ENCODE measurements around the gene COL6A1. TPM values are rescaled to one million over a fixed set of nuclear protein-coding genes. Genes with fewer than 3 reads are reported as not detected.

The COL6A1 gene
- total and polyA plus RNA-seq, 2 of the 4 experiments (the other 2 are of a cell fraction), result 173 to 1,578 TPM

GRCh38 chr21:45974073-45975019 lies 7.2 kb upstream of the COL6A1 start:
- 3% methylated on average over 22 of the region's 59 CpGs; no CpG with 5 or more reads in 1 of the 2 experiments for WGBS, 2 experiments (ENCODE audit: extremely low coverage in 2 of 2, insufficient read length in 1 of 2)
- H2BK20ac ChIP-seq (ENCODE audit: low read depth, low read length), result peak overlapping the region; percentile 92
- peak overlapping the region; percentile 14 for H3K4me3 ChIP-seq (ENCODE audit: insufficient read depth, low read depth, low read length)
- peak overlapping the region; percentile 90 for H3K18ac ChIP-seq (ENCODE audit: low read depth, low read length)
- no peaks in the 10 kb centered on the region for H3K9me1 ChIP-seq (ENCODE audit: insufficient read depth, low read length)
- H4K5ac ChIP-seq (ENCODE audit: low read depth, low read length), result peak overlapping the region; percentile 79
- peak overlapping the region; percentile 73 for H3K56ac ChIP-seq (ENCODE audit: extremely low read depth, insufficient read depth, low read length)
- peak overlapping the region; percentile 95 to 96 for H4K8ac ChIP-seq (ENCODE audit: low read depth in 2 of 2, low read length in 2 of 2)
- H2BK15ac ChIP-seq (ENCODE audit: low read depth, low read length), result peak overlapping the region; percentile 85; the same call in 2 of the 3 replicates
- peak overlapping the region; percentile 98 for H3K23ac ChIP-seq (ENCODE audit: low read depth, low read length)
- peak overlapping the region; percentile 94 for H3K14ac ChIP-seq (replicated peaks; ENCODE audit: low read depth, low read length)
- H2AK9ac ChIP-seq (replicated peaks; ENCODE audit: low read depth, low read length, poor library complexity), result peak overlapping the region; percentile 100
- ChIA-PET CTCF (interaction anchor here (1.5 kb wide), 1 partner anchor 169 kb away, joined by 6 read pairs; no protein-coding TSS in a partner anchor), POLR2A (ENCODE audit: unreplicated experiment) (interaction anchor here (0.6 to 1.7 kb wide), 4 partner anchors 82 to 294 kb away, joined by 4 to 8 read pairs (median 6); no protein-coding TSS in a partner anchor)
- peak overlapping the region; percentile 91 for H2AFZ ChIP-seq (replicated peaks; ENCODE audit: low read length, poor library complexity)
- H3K4me1 ChIP-seq (ENCODE audit: control insufficient read depth, insufficient read depth, low read length), result peaks cover 52% of the 10 kb centered on the region
- no peaks in the 10 kb centered on the region for H3K36me3 ChIP-seq (ENCODE audit: control insufficient read depth, insufficient read depth, low read length)
- peaks cover 0 to 29% of the 10 kb centered on the region in 2 experiments; a peak in 2 of 4 replicates for H3K79me1 ChIP-seq (ENCODE audit: low read depth in 1 of 2, low read length in 2 of 2)
- no peaks in the 10 kb centered on the region for H4K20me1 ChIP-seq (ENCODE audit: insufficient read depth, low read length)
- H2AK5ac ChIP-seq (ENCODE audit: low read depth, low read length), result peak overlapping the region; percentile 99
- TF ChIP-seq CEBPB (IDR thresholded peaks at IDR 0.05; ENCODE audit: low read depth, low read length), result no peak
- TF ChIP-seq MAZ (IDR thresholded peaks at IDR 0.05; ENCODE audit: borderline replicate concordance, low read depth, low read length), result 0 out of 2 replicates have a peak, but pooled peaks have one; percentile 8
- peak; percentile 91 for TF ChIP-seq FOS (IDR thresholded peaks at IDR 0.05; ENCODE audit: low read depth, low read length)
- TF ChIP-seq BHLHE40 (IDR thresholded peaks at IDR 0.05; ENCODE audit: low read depth, low read length), result peak; percentile 87
- peak; percentile 35 for TF ChIP-seq POLR2A (IDR thresholded peaks at IDR 0.05; ENCODE audit: low read depth, low read length)
- peak overlapping the region; percentile 98 for H2BK120ac ChIP-seq (ENCODE audit: low read depth, low read length)
- H3K4me2 ChIP-seq (ENCODE audit: low read depth, low read length), result peak overlapping the region; percentile 71
- peak overlapping the region; percentile 91 for H3K27ac ChIP-seq (ENCODE audit: insufficient read depth, low read length)
- peak; percentile 82 for DNase-seq
- peak; percentile 12 for ATAC-seq (ENCODE audit: low read depth)
- in situ Hi-C loops (cut with MboI; ENCODE audit: low sequenced_read_pairs) (loop anchor here (5.0 kb wide), 1 partner anchor 118 kb away; no protein-coding TSS in a partner anchor), intact Hi-C loops (cut with micrococcal nuclease) (loop anchor here (5.0 to 10.0 kb wide), 2 partner anchors 313 to 350 kb away; partner anchors contain the start of genes C21orf58, MCM3AP, PCNT and YBEY), dilution Hi-C loops (cut with HindIII; ENCODE audit: low sequenced_read_pairs, unreplicated experiment) (no loop called here)
- no TSS peak for BruUV-seq (replicated peaks)
- H4K91ac ChIP-seq (ENCODE audit: insufficient read depth, low read depth, low read length), result peak overlapping the region; percentile 97
- H3K9ac ChIP-seq (ENCODE audit: low read depth, low read length), result peak overlapping the region; percentile 37
- no peaks in the 10 kb centered on the region for H3K9me3 ChIP-seq (ENCODE audit: control insufficient read depth, insufficient read depth, low read length)
- peak overlapping the region; percentile 100 for H3K4ac ChIP-seq (ENCODE audit: low read depth, low read length)
- H3K27me3 ChIP-seq (ENCODE audit: control insufficient read depth, insufficient read depth, low read length), result no peaks in the 10 kb centered on the region
- peak overlapping the region; percentile 80 for H2BK5ac ChIP-seq (ENCODE audit: low read depth, low read length, poor library complexity, severe bottlenecking)

Data from IMR-90 (cell line).